HepG2 (cell line): Measurements from ENCODE around the gene C19orf85. TPM values are rescaled to one million over a fixed set of nuclear protein-coding genes. Genes with fewer than 3 reads are reported as not detected.

ENCODE experiments used
- ATAC-seq: fragments of 200-7000 bp; cut with Tn5 transposase; 3 replicates; pipeline ENCODE4 v1.9.1; 2020; ENCODE audit warnings: mild to moderate bottlenecking, moderate library complexity
- BruUV-seq: library from RNA; stranded (reverse); fragments of 400-500 nt; replicated peaks from 2 replicates; lab custom pipeline; 2021; lab: Mats Ljungman, UMichigan
- CTCF ChIA-PET: fragments of 300-600 bp; formaldehyde crosslinking; extraction: SDS; loops from one replicate; lab custom pipeline; 2021; ENCODE audit warnings: low total read pairs, inconsistent platforms, low intra/inter-chr PET ratio; lab: Yijun Ruan, JAX
- POLR2A ChIA-PET: fragments of 350-600 bp; sonication (Branson Sonifier 250); formaldehyde crosslinking; loops from one replicate; lab custom pipeline; 2020; ENCODE audit warnings: antibody characterized with exemption, inconsistent platforms; lab: Yijun Ruan, JAX
- DNase-seq: peaks from one replicate; pipeline ENCODE4 v3.0.0-alpha.2; 2015; ENCODE audit warnings: low spot score
- FAIRE-seq: peaks from 3 replicates; lab custom pipeline; 2011; peaks lifted over from hg19 to GRCh38; lab: Jason Lieb, UNC
- H2AFZ ChIP-seq: one replicate; pipeline ENCODE4 v1.6.1; 2011; ENCODE audit warnings: low read length, inconsistent platforms
- H3K27ac ChIP-seq: fragments of 300-600 bp; 3 replicates; pipeline ENCODE4 v1.8.0; 2011; ENCODE audit warnings: mixed run types, mild to moderate bottlenecking, mixed read lengths, low read length, inconsistent platforms; ENCODE audit not compliant: insufficient read depth; ENCODE audit errors: extremely low read length
- H3K27me3 ChIP-seq, 2 experiments: fragments of 200-600 bp in 1 of 2; 2 replicates in 1 of 2; 3 replicates in 1 of 2; pipeline versions ENCODE4 v1.6.0 to v1.8.0; 2011; ENCODE audit warnings: low read length in 2 of 2, mild to moderate bottlenecking in 2 of 2, moderate library complexity in 2 of 2, inconsistent platforms in 1 of 2; ENCODE audit not compliant: insufficient read depth in 2 of 2, control insufficient read depth in 1 of 2
- H3K36me3 ChIP-seq, 2 experiments: fragments of 200-600 bp in 1 of 2; replicated peaks in 1 of 2; 2 replicates in 1 of 2; 3 replicates in 1 of 2; pipeline versions ENCODE4 v1.5.1 to v1.8.0; 2011; ENCODE audit warnings: low read length in 2 of 2, inconsistent platforms in 1 of 2; ENCODE audit not compliant: insufficient read depth in 2 of 2, control insufficient read depth in 1 of 2
- H3K4me1 ChIP-seq: 2 replicates; pipeline ENCODE4 v1.5.1; 2012; ENCODE audit warnings: low read length, inconsistent platforms; ENCODE audit not compliant: insufficient read depth
- H3K4me2 ChIP-seq: 2 replicates; pipeline ENCODE4 v1.6.0; 2011; ENCODE audit warnings: low read depth, low read length, inconsistent platforms
- H3K4me3 ChIP-seq, 3 experiments: fragments of 200-600 bp in 1 of 3; sonication (generic), shearing (Covaris generic) in 1 of 3; replicated peaks in 1 of 3; 2 replicates each; pipeline ENCODE4 v1.5.1; 2011 to 2016; ENCODE audit warnings: low read length in 3 of 3, inconsistent platforms in 2 of 3, low read depth in 2 of 3, mild to moderate bottlenecking in 2 of 3, control low read depth in 1 of 3, mixed read lengths in 1 of 3; ENCODE audit not compliant: insufficient read depth in 1 of 3
- H3K79me2 ChIP-seq: one replicate; pipeline ENCODE4 v1.6.1; 2011; ENCODE audit warnings: low read length, inconsistent platforms; ENCODE audit not compliant: insufficient read depth
- H3K9ac ChIP-seq: 2 replicates; pipeline ENCODE4 v1.6.0; 2011; ENCODE audit warnings: mild to moderate bottlenecking, low read depth, low read length, inconsistent platforms; ENCODE audit not compliant: insufficient read depth
- H3K9me3 ChIP-seq: 2 replicates; pipeline ENCODE4 v1.5.1; 2012; ENCODE audit warnings: mild to moderate bottlenecking, low read length
- H4K20me1 ChIP-seq: 2 replicates; pipeline ENCODE4 v1.6.0; 2011; ENCODE audit warnings: inconsistent platforms, mild to moderate bottlenecking, low read length, moderate library complexity; ENCODE audit not compliant: insufficient read depth
- CSRNP1 ChIP-seq: sonication (generic); formaldehyde crosslinking; IDR thresholded peaks from 2 replicates; pipeline ENCODE4 v1.8.1; 2023; ENCODE audit warnings: mild to moderate bottlenecking, missing genetic modification reagents
- FLYWCH1 ChIP-seq: sonication (generic); formaldehyde crosslinking; IDR thresholded peaks from 2 replicates; pipeline ENCODE4 v1.8.1; 2023; ENCODE audit warnings: mild to moderate bottlenecking, missing genetic modification reagents
- MTF2 ChIP-seq: sonication (generic); formaldehyde crosslinking; IDR thresholded peaks from 2 replicates; pipeline ENCODE4 v1.5.0; 2020; ENCODE audit warnings: missing genetic modification reagents, borderline replicate concordance
- NFKB2 ChIP-seq: sonication (generic); formaldehyde crosslinking; IDR thresholded peaks from 2 replicates; pipeline ENCODE4 v1.4.0; 2020; ENCODE audit warnings: missing genetic modification reagents, borderline replicate concordance
- SMYD3 ChIP-seq: sonication (generic); formaldehyde crosslinking; IDR thresholded peaks from 2 replicates; pipeline ENCODE4 v1.8.1; 2023; ENCODE audit warnings: mild to moderate bottlenecking, missing genetic modification reagents
- SNAPC4 ChIP-seq: sonication (generic); formaldehyde crosslinking; IDR thresholded peaks from 2 replicates; pipeline ENCODE4 v1.4.0; 2020; ENCODE audit warnings: mild to moderate bottlenecking, missing genetic modification reagents
- SP4 ChIP-seq: sonication (generic); formaldehyde crosslinking; IDR thresholded peaks from 2 replicates; pipeline ENCODE4 v1.8.1; 2023; ENCODE audit warnings: mild to moderate bottlenecking, missing genetic modification reagents
- WIZ ChIP-seq: sonication (generic); formaldehyde crosslinking; IDR thresholded peaks from 2 replicates; pipeline ENCODE4 v1.5.1; 2020; ENCODE audit warnings: mild to moderate bottlenecking, missing genetic modification reagents
- ZMYM3 ChIP-seq: sonication (generic); formaldehyde crosslinking; IDR thresholded peaks from 2 replicates; pipeline ENCODE4 v1.5.1; 2020; ENCODE audit warnings: mild to moderate bottlenecking, missing genetic modification reagents
- ZNF18 ChIP-seq: sonication (generic); formaldehyde crosslinking; IDR thresholded peaks from 2 replicates; pipeline ENCODE4 v1.8.0; 2022; ENCODE audit warnings: mild to moderate bottlenecking, missing genetic modification reagents; ENCODE audit not compliant: insufficient replicate concordance
- ZNF276 ChIP-seq: sonication (generic); formaldehyde crosslinking; IDR thresholded peaks from 2 replicates; pipeline ENCODE4 v1.4.0; 2020; ENCODE audit warnings: mild to moderate bottlenecking, low read depth, missing genetic modification reagents
- ZNF781 ChIP-seq: sonication (generic); formaldehyde crosslinking; IDR thresholded peaks from 2 replicates; pipeline ENCODE4 v1.5.1; 2020; ENCODE audit warnings: borderline replicate concordance, mild to moderate bottlenecking, missing genetic modification reagents; ENCODE audit errors: not compliant biosample characterization
- whole genome bisulfite sequencing: methylation state at CpG from one replicate; pipeline ENCODE4 v1.1.6; 2017; ENCODE audit warnings: low lambda C conversion rate; 5-methylcytosine and 5-hydroxymethylcytosine counted together
- in situ Hi-C: cut with HindIII; loops from 2 replicates; pipeline ENCODE4 v1.10.0; 2017; ENCODE audit warnings: low pct_unique_long_range_greater_than_20kb; ENCODE audit not compliant: extremely low pct_ligation_motif_present
- intact Hi-C: fragments of 100-400 bp; cut with micrococcal nuclease; formaldehyde crosslinking; loops from one replicate; pipeline ENCODE4 v1.10.0; 2022; ENCODE audit not compliant: unreplicated experiment
- polyA plus RNA-seq, 8 experiments: library from polyadenylated mRNA; depleted of rRNA in 3 of 8; stranded (reverse) in 7 of 8; unstranded in 1 of 8; fragments of >200 nt; fragmentation: Illumina TruSeq in 4 of 8; extraction: Trizol in 4 of 8; gene quantifications; 2 replicates each; pipeline versions ENCODE4 v1.2.1 to v1.2.3, GENCODE V29; 2011 to 2016; ENCODE audit warnings: low read depth in 4 of 8, missing spikeins in 1 of 8, mixed read lengths in 1 of 8; ENCODE audit not compliant: insufficient read depth in 1 of 8
- total RNA-seq, 5 experiments: library from RNA; depleted of rRNA; stranded (reverse); fragments of >200 nt; fragmentation: Illumina TruSeq; extraction: Trizol; gene quantifications; 2 replicates each; pipeline ENCODE4 v1.2.3, GENCODE V29; 2016; ENCODE audit warnings: low read depth in 1 of 5

C19orf85 gene
- total and polyA plus RNA-seq, 2 of the 13 experiments (the other 11 are each of a cell fraction or from before 2014, with no cell fraction given) = not detected

GRCh38 chr19:55461974-55462626, 2.5 kb downstream of the C19orf85 start:
- H2AFZ ChIP-seq = no peak overlapping the region
- no peak for FAIRE-seq
- ATAC-seq = peak; percentile 80
- 6% methylated on average over 18 of the region's 27 CpGs for WGBS
- no peaks in the 10 kb centered on the region for H4K20me1 ChIP-seq
- ChIA-PET POLR2A (interaction anchor here (0.5 to 2.6 kb wide), 31 partner anchors 9 to 344 kb away, joined by 3 to 29 read pairs (median 4); partner anchors contain the start of genes CCDC106, FIZ1, HSPBP1 and KMT5C), CTCF (no interaction called here)
- peaks cover 20% of the 10 kb centered on the region for H3K79me2 ChIP-seq
- peaks cover 64% of the 10 kb centered on the region for H3K4me1 ChIP-seq
- no peaks in the 10 kb centered on the region for H3K27me3 ChIP-seq
- peaks cover 0 to 1% of the 10 kb centered on the region in 2 experiments; a peak in 1 of 5 replicates for H3K36me3 ChIP-seq
- intact Hi-C loops (no loop called here), in situ Hi-C loops (no loop called here)
- BruUV-seq = TSS peak; percentile 94
- H3K4me3 ChIP-seq = peak overlapping the region; percentile 59 to 81 (median 67)
- peak overlapping the region; percentile 100 for H3K4me2 ChIP-seq
- H3K9me3 ChIP-seq = no peaks in the 10 kb centered on the region
- H3K27ac ChIP-seq = peak overlapping the region; percentile 76
- peak overlapping the region; percentile 87 for H3K9ac ChIP-seq
- peak; percentile 50 for DNase-seq
- TF ChIP-seq SNAPC4 (CRISPR knock-in tag) (peak; percentile 51), NFKB2 (0 out of 2 replicates have a peak, but pooled peaks have one; percentile 6), SMYD3 (0 out of 2 replicates have a peak, but pooled peaks have one; percentile 28), SP4 (CRISPR knock-in tag) (peak; percentile 21; the same call in 1 of the 2 replicates), CSRNP1 (0 out of 2 replicates have a peak, but pooled peaks have one; percentile 34), WIZ (no peak), ZNF781 (no peak), FLYWCH1 (CRISPR knock-in tag) (no peak), ZNF18 (peak; percentile 55), ZMYM3 (CRISPR knock-in tag) (peak; percentile 47), ZNF276 (0 out of 2 replicates have a peak, but pooled peaks have one; percentile 37), MTF2 (CRISPR knock-in tag) (0 out of 2 replicates have a peak, but pooled peaks have one; percentile 28)
